HG03095 (cell line): ENCODE data around the gene UGT1A9.

ENCODE experiments used
- ATAC-seq: cut with Tn5 transposase; IDR thresholded peaks from one replicate; pipeline ENCODE4 v1.9.1; 2021; ENCODE audit warnings: moderate library complexity; ENCODE audit not compliant: unreplicated experiment

UGT1A9 gene

DNA sequence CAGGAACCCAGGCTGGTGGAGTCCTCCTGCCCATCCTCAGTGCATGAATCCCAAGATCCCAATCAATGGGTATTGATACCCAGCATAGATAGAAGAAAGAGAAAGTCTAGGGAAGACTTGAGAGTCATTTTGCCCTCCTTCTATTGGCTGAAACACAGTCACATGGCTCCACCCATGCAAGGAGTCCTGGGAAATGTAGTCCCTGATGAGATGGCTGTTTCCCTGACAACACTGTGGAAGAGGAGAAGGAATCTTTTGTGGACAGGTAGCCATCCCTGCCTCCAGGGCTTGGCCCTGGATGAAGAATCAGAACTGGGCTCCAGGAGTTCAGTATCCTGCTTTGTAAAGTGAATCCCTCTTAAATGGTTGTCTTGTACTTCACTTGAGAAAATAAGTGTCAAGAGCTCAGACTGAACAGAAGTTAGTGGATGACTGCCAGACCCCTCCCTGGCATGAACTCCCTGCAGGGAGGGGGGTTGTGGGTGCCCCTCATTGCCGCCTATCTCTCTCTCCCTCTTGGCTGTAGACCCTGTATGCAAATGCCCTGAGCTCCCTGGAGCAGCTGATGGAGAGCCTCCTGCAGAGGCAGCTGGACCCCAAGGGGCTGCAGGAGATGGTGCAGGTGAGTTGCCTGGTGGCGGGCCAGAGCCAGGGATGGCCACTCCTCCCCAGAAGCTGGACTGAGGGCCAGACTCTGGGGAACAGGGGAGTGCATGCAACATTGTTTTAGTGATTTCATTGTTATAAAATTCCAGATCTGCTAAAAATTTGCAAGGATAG, 142.5 kb downstream of the UGT1A9 start:
- no peak for ATAC-seq

DNA sequence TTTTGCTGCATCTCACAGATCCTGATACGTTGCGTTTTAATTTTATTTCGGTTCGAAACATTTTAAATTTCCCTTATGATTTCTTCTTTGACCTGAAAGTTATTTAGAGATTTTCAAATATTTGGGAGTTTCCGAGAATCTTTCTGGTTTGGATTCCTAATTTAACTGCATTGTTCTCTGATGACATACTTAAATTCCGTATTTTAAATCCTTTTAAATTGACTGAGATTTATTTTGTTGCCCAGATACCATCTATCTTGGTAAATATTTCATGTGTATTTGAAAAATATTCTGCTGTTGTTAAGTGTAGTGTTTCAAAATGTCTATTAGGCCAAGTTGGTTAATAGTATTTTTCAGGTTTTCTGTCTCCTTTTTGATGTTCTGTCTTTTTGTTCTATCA, 144.2 kb downstream of the UGT1A9 start:
- no peak for ATAC-seq

DNA sequence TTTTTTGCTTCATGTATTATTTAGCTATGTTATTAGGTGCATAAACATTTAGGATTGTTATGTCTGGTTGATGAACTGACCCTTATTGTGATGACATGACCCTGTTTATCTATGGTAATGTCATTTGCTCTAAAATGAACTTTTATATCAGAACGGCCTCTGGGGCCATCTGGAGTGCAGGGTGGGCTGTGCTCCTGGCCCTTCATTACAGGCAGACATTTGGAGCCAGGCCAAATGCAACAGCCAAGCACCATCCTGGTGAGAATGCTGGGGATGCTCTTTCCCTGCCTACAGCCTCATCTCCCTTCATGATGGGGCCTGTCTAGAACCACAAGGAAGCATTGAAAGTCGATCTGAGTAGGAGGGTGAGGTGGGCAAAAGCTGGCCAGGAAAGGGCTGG, 144.6 kb downstream of the UGT1A9 start:
- no peak for ATAC-seq

DNA sequence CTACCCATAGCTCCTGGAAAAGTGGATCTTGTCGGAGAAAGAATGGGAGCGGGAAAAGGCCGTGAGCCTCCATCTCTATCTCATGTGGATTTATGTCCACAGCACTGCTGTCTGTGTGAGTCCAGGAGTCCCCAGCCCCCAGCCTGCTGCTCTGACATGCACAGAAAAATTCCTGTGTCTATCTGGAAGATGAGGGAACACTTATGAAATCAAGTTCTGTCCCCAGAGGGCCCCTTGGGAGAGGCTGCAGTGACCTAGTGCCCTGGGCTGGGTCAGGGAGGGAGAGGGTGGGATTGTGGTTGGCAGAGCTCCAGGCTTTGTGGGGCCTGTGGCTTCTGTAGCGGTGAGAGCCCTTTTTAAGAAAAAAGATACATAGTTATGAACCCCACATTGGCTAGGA, 145.1 kb downstream of the UGT1A9 start:
- no peak for ATAC-seq

DNA sequence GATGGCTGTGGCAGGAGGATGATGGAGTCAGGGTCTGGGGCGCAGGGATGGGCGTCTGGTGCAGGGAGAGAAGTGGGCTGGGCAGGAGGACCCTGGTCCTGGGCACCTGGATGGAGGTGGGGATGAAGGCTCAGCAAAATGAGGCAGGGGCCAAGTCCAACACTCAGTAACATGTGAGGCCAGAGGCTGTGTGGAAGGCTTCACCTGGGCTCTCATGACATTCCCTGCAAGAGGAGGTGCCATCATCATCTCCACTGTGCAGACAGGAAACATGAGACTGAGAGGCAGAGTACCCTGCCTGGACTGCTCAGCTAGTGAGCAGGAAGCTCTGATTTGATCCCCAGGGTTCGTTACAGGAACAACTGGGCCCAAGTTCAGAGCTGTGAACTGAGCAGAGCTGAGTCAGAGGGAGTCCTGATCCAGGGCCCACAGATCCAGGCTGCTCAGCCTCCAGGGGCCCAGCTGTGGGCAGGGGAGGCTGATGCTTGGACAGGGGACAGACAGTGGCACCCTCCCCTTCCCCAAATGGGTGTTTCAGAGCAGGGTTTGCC, 145.7 kb downstream of the UGT1A9 start:
- no peak for ATAC-seq

DNA sequence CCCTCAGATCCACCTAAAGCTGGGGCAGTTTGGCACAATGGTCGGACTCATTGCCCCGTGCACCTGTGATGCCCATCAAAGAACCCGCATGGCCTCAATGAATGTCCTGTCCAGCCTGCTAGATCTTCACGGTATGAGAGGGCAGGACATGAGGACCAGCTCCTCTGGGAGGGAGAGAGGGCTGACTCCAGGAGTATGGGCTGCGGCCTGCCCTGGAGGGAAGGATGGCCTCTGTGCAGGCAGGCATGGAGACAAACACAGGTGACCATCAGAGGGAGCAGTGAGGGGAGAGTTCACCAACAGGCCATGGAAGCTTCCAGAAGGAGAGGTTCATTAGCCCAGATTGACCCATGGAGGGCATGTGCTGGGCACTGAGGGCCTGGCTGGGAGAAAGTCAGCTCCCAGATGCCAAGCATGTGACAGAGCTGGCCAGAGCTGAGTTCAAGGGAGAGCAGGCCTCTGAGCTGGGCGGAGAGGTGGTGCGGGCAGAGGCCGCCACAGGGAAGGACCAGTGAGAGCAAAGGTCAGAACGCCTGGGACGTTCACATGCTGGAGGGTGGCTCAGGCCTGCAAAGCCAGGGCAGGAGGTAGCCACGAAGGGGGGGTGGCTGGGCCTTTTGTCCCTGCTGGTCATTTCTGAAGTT, 146.4 kb downstream of the UGT1A9 start:
- ATAC-seq, result no peak

DNA sequence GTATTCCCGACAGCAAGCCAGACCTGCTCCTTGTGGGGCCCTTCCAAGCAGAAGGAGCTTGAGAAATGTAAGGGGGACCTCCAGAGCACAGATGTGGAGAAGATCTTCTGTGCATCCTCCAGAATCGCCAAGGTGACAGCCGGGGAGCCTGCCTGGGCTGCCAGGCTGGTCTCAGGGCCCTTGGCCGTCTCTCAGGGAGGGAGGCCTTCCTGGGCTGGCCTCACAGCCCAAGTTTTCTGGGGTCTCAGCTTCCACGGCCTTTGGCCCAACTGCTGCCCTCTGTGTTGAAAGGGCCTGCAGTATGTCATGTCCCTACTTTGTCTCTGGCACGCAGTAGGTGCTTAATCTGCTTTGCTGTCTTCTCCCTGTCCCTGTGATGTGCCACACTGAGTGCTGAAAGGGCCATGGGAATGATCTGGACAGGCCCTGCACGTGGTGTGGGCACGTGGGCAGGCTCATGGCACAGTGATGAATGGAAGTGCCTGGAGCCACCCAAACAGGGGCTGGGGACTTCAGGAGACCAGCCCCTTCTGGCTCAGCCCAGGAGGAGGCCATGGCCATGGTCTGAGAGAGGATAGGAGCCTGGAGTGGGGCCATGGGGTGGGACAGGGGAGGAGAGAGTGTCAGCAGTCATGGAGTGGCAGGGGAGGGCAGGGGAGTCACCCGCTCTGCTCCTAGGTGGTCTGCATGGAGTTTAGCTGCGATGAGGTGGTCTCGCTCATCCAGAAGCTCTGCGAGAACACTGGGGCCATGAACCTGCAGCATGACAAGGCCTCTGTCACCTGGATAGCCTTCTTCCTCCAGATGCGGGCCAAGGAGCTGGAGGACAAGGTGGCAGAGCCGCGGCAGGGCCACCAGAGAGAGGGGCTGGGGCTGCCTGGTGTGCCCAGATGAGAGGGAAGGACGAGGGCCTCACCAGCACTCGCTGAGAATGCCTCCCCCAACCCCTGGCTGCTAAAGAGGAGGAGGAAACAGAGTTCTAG, 147.2 kb downstream of the UGT1A9 start:
- no peak for ATAC-seq

DNA sequence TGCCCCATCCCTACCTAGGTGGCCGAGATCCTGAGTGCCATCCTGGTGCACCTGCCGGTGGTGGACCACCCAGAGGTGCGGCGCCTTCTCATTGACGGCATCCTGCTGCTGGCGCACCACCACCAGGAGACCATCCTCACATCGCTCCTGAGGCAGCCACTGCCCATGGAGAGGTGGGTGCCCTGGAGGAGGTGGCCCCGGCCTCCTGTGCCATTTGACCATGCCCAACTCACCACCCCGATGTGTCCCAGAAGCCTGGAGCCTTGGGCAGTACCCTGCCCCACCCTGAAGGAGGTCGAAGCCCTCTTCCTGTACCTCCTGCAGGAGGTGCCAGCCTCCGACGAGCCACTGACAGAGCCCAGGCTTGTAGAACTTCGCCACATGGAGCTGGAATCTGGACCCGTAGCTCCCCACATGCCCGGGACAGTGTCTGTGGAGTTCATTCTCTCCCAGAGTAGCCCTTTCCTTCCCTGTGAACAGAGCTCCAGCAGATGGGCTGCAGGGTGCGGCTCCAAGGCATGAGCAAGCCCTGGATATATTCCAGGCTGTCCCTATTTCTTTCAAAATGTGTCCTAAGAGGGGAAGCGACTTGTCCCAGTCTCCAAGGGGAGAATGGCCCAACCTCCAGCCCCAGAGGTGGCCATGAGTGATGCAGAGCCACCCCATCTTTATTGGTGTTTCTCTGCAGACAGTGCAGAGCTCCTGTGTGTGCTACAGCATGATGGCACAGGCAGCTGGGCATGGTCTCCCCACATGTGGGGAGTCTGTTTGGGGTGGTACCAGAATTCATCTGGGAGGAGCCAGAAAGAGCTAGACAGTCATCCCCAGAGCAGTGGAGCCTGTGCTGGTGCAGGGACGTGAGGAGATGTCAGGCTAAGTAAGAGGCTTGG, 148.4 kb downstream of the UGT1A9 start:
- no peak for ATAC-seq

DNA sequence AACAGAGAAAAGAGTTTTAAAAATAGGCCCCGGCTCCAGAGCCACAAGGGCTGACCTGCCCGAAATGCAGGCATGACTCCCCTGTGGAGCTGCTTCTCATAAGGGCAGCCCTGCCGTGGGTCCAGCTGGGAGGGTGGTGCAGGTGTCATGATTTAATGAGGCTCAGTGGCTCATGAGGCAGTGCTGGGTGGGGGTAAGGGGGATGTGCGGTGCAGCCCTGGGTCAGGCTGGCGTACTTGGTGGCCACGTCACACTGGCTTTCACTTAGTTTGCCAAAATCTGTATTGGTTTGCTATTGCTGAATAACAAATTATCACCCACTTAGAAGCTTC, 149.0 kb downstream of the UGT1A9 start:
- ATAC-seq, result no peak

DNA sequence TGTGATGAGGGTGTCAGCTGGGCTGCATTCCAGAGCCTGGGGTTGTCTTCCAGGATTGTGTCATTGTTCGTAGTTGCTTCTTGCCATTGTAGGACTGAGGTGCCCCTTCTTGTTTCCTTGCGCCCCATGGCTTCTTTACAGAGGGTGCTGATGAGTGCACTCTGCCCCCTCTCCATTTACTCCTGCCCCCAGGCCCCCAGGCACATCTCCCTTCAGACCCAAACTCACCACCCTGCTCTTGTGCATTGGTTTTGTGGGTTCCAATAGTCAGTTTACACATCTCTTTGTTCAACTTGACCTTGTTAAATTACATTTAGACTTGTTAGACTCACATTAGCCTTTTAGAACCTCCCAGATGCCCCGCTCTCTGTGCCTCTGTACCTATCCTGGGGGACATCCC, 149.5 kb downstream of the UGT1A9 start:
- no peak for ATAC-seq

DNA sequence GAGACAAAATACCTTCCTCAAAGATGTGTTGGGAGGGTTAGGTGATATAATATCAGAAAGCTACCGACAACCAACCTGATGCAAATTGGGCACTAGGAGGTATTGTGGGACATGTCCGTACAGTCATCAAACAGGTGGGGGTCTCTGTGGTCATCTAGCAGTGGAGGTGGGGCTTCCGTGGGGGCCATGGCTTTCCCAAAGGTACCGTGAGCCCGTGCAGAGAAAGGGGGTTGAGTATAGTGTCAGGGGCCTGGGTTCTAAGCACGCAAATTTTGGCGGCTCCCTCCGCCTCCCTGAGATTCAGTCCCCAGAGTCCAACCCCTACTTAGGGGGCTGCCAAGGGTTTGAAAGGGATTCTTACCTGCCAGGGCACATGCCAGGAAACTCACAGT, 150.0 kb downstream of the UGT1A9 start:
- no peak for ATAC-seq

DNA sequence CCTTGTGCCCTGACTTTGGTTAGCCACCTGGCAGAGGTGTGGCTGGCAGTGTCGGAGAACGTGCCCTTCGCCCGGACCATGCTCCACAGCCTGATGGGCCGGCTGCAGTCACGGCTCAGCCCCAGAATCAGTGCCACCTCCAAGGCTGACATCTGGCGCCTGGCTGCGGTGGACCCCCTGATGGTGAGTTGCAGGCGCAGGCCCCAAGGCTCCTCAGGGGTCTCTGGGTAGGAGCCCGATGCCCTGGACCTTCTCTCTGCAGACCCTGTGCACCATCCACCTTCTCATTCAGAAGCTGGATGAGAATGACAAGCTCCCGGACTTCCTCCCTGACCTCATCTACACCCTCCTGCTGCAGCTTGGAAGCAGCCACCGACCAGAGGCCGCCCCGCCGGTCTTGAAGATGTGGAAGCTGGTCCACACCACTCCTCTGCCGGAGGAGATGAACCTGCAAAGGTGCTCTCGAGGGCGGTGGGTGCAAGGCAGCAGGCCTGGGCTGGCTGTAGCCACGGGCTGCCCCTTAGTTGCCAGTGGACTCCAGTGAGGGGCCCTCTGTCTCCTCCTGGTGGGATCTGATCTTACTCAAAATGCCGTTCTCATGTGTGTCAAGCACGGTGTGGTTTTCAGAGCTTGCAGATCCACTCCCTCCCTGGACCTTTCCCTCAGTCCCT, 150.5 kb downstream of the UGT1A9 start:
- ATAC-seq, result no peak
